Thyroid gland (tissue), 4 donors: ENCODE measurements around the gene NCDN. TPM values are rescaled to one million over a fixed set of nuclear protein-coding genes. Genes with fewer than 3 reads are reported as not detected.

Source experiments
- DNase-seq, 2 donors: peaks; one replicate each; pipeline ENCODE4 v3.0.0-alpha.2; 2019
- H3K27ac ChIP-seq, 3 donors: fragments of 200-600 bp; sonication (generic); 1 replicate in 2 of 3; 2 replicates in 1 of 3; pipeline ENCODE4 v1.5.1; 2016 to 2019; ENCODE audit warnings: mild to moderate bottlenecking in 1 of 3, moderate library complexity in 1 of 3
- H3K27me3 ChIP-seq: fragments of 200-600 bp; sonication (generic); one replicate; pipeline ENCODE4 v1.5.1; 2019
- H3K36me3 ChIP-seq, 2 donors: fragments of 200-600 bp; sonication (generic); one replicate each; pipeline ENCODE4 v1.5.1; 2016 to 2019
- H3K4me1 ChIP-seq, 2 donors: fragments of 200-600 bp; sonication (generic); one replicate each; pipeline ENCODE4 v1.5.1; 2017 to 2019
- H3K4me3 ChIP-seq, 3 donors: fragments of 200-600 bp; sonication (generic); replicated peaks in 1 of 3; 1 replicate in 2 of 3; 2 replicates in 1 of 3; pipeline ENCODE4 v1.5.1; 2016; ENCODE audit warnings: mild to moderate bottlenecking in 1 of 3
- H3K9me3 ChIP-seq: fragments of 200-600 bp; sonication (generic); one replicate; pipeline ENCODE4 v1.5.1; 2017
- CTCF ChIP-seq, 6 experiments: fragments of 200-600 bp in 3 of 6; fragments of 450-650 bp in 3 of 6; sonication (generic) in 3 of 6; IDR thresholded peaks; one replicate each; pipeline ENCODE4 v1.5.1; 2016 to 2019; ENCODE audit warnings: antibody characterized with exemption in 6 of 6, mild to moderate bottlenecking in 2 of 6, inconsistent platforms in 1 of 6, moderate library complexity in 1 of 6
- POLR2A ChIP-seq, 2 donors: fragments of 450-650 bp; IDR thresholded peaks; one replicate each; pipeline ENCODE4 v1.6.1; 2017; ENCODE audit warnings: antibody characterized with exemption in 2 of 2, mild to moderate bottlenecking in 2 of 2, moderate library complexity in 1 of 2
- WGBS, 2 donors: methylation state at CpG; one replicate each; pipeline ENCODE4 v1.1.5; 2017; 5-methylcytosine and 5-hydroxymethylcytosine counted together
- intact Hi-C: fragments of 100-400 bp; cut with DNase I; formaldehyde crosslinking; loops from one replicate; pipeline ENCODE4 v1.15.1; 2023
- total RNA-seq, 4 donors: library from RNA; depleted of rRNA; stranded (reverse); fragments of >200 nt; gene quantifications; one replicate each; pipeline ENCODE4 v1.2.3, GENCODE V29; 2016

NCDN gene
- total RNA-seq, 4 donors from 2014 or later, result 16.1 to 32.0 (median 26.9) TPM

DNA sequence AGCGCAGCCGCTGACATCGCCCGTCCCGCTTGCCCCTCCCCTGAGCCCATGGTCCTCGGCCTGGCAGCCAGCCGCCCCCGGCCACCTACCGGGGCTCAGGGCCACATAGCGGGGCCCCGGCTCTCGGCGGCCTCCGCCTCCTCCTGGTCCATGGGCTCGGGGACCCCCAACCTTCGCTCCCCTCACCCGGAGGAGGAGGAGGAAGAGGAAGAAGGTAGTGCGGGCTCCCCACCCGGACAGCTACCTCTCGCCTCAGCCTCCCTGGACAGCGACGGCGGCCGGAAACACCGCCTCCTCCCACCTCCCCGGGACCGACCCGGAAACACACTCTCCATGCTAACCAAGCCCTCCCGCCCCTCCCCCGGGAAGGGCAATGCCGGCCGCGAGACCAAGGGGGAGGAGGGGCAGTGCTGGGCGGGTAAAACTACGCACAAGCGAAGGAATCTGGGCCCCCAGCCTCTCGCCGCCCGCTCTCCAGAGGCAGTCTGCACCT lies 435 bp upstream of the NCDN start, which contains the start of gene KIAA0319L:
Gene KIAA0319L, minus strand, starts transcription at position 286 of the 493 bp plus-strand sequence. CDS start 2,912 bp downstream, outside the sequence.
- DNase-seq, result peak; percentile 90 to 91
- intact Hi-C loops, result no loop called here
- WGBS, 2 donors, result 1 to 7% methylated on average over 3 to 22 of the region's 39 CpGs
- peaks cover 22 to 41% of the 10 kb centered on the region in 2 donors for H3K4me1 ChIP-seq
- peak within 1 kb of the TSS; percentile 87 to 98 (median 94) for H3K27ac ChIP-seq
- H3K36me3 ChIP-seq, result peaks cover 6 to 7% of the 10 kb centered on the region in 2 donors
- peak; percentile 27 to 79 for TF ChIP-seq POLR2A (IDR thresholded peaks at IDR 0.05)
- TF ChIP-seq CTCF (IDR thresholded peaks at IDR 0.05), result no peak
- H3K27me3 ChIP-seq, result no peaks in the 10 kb centered on the region
- peak within 1 kb of the TSS; percentile 29 to 87 (median 81) for H3K4me3 ChIP-seq
- H3K9me3 ChIP-seq, result no peaks in the 10 kb centered on the region

DNA sequence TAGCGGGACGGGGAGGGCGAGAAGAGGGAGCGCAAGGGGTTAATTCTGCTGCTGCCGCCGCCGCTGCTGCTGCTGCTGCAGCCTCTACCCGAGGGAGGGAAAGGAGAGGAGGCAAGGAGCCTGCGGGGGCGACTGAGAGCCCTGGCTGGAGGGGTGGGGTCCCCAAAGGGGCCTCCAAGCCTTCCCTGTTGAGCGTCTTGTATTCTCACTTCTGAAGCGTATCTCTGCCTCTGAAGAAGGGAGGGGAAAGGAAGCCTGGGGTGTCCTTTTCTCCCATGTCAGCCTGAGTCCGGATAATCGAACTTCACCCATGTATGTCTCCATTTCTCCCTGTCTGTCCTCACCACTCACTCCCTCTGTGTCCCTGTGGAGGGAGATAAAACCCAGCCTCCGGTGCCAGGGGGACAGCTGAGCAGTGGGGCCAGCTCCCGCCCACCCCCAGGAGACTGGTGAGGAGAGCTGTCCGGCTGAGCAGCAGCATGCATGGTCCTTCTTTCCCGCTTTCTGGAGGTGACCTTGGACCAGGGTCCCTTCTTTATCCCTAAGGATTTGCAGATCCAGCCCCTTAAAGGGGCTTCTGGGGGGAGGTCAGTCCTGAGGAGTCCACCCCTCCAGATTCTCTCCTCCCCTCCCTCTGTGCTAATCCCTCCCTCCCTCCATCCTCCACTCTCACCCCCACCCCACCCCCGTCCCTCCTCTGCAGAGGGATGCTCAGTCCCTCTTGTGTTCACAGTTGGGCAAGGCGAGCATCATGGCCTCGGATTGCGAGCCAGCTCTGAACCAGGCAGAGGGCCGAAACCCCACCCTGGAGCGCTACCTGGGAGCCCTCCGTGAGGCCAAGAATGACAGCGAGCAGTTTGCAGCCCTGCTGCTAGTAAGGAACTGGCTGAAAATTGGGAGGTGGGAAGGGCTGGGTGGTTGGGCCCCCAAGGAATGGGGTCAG lies 1.0 kb downstream of the NCDN start:
- intact Hi-C loops, result no loop called here
- peaks cover 20 to 34% of the 10 kb centered on the region in 2 donors for H3K4me1 ChIP-seq
- DNase-seq, result no peak

DNA sequence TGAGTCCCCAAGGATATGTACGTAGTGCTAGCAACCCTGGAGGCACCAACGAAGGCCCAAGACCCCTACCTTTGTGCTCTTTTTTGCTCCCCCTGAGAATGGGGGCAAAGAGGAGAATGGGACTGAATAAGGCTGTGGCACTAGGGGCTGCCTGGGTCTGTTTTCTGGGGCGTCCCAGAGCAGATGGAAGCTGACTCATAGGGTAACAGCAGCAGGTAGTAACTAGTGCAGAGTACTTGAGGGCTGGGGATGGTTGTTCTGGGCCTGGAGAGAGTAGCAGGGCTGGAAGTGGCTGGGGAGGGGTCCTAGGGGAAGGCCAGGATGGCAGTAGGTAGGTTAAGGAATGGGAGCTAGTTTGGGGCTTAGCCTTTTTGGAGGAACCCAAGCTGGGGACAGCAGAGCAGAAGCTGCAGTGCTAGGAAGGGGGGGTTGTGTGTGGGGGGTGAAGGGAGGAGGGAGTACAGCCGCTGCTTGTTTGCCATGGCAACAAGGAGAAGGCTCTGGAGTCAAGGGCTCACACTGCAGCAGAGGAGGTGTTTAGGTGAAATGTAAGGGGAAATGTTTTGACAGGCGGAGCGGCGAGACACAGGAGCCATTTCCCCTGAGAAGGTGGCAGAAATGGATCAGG lies 1.8 kb downstream of the NCDN start:
- H3K27ac ChIP-seq, result no peak overlapping the region
- H3K4me1 ChIP-seq, result peaks cover 13 to 28% of the 10 kb centered on the region in 2 donors
- TF ChIP-seq POLR2A (IDR thresholded peaks at IDR 0.05) (no peak), CTCF (IDR thresholded peaks at IDR 0.05) (no peak)
- H3K9me3 ChIP-seq, result no peaks in the 10 kb centered on the region
- no peak overlapping the region for H3K4me3 ChIP-seq
- WGBS, 2 donors, result 63 to 70% methylated on average over 7 of the region's 7 CpGs
- no peak for DNase-seq
- H3K27me3 ChIP-seq, result no peaks in the 10 kb centered on the region
- intact Hi-C loops, result no loop called here
- peaks cover 0 to 3% of the 10 kb centered on the region in 2 donors for H3K36me3 ChIP-seq

More for the DNA sequence above, 1.0 kb downstream of the NCDN start:
- Histone ChIP-seq H3K27me3 (no peaks in the 10 kb centered on the region), H3K9me3 (no peaks in the 10 kb centered on the region), H3K4me3 (peak overlapping the region; percentile 29 to 87 (median 45)), H3K27ac (peak overlapping the region; percentile 87 to 98 (median 94)), H3K36me3 (peaks cover 0 to 3% of the 10 kb centered on the region in 2 donors)
- TF ChIP-seq POLR2A (IDR thresholded peaks at IDR 0.05) (no peak), CTCF (IDR thresholded peaks at IDR 0.05) (no peak)
- WGBS, 2 donors, result 31 to 32% methylated on average over 24 to 26 of the region's 26 CpGs

GRCh38 chr1:35560256-35561225 lies 2.9 kb downstream of the NCDN start:
- Histone ChIP-seq H3K9me3 (no peaks in the 10 kb centered on the region), H3K4me1 (peaks cover 9 to 17% of the 10 kb centered on the region in 2 donors), H3K27me3 (no peaks in the 10 kb centered on the region), H3K27ac (no peak overlapping the region), H3K36me3 (peaks cover 0 to 3% of the 10 kb centered on the region in 2 donors), H3K4me3 (no peak overlapping the region)
- no peak for DNase-seq
- intact Hi-C loops, result loop anchor here (5.0 to 10.0 kb wide), 2 partner anchors 56 to 212 kb away; no protein-coding TSS in a partner anchor
- TF ChIP-seq POLR2A (IDR thresholded peaks at IDR 0.05) (no peak), CTCF (IDR thresholded peaks at IDR 0.05) (no peak)
- 78 to 90% methylated on average over 25 to 31 of the region's 44 CpGs for WGBS, 2 donors
